MCF 10A (cell line): ENCODE data around the gene CD48. TPM values are rescaled to one million over a fixed set of nuclear protein-coding genes. Genes with fewer than 3 reads are reported as not detected.

Experiments
- BruUV-seq: library from RNA; stranded (reverse); fragments of 400-500 nt; replicated peaks from 2 replicates; lab custom pipeline; 2021; lab: Mats Ljungman, UMichigan
- CTCF ChIA-PET: fragments of 300-600 bp; sonication (Branson Sonifier 250); formaldehyde crosslinking; extraction: SDS; loops from one replicate; lab custom pipeline; 2021; ENCODE audit warnings: antibody characterized with exemption, inconsistent platforms; lab: Yijun Ruan, JAX
- POLR2A ChIA-PET: fragments of 300-600, 350-650 bp; sonication (Branson Sonifier 250); formaldehyde crosslinking; extraction: SDS; loops from one replicate; lab custom pipeline; 2020; ENCODE audit warnings: antibody characterized with exemption, inconsistent platforms; lab: Yijun Ruan, JAX
- DNase-seq: peaks from one replicate; pipeline ENCODE4 v3.0.0-alpha.2; 2018; ENCODE audit not compliant: unreplicated experiment
- H3K27ac Mint-ChIP-seq: one replicate; pipeline ENCODE4 v1.8.0; 2022; ENCODE audit warnings: mild to moderate bottlenecking, low read depth, mixed read lengths; ENCODE audit not compliant: unreplicated experiment
- H3K27me3 Mint-ChIP-seq: one replicate; pipeline ENCODE4 v1.8.0; 2022; ENCODE audit warnings: mixed read lengths; ENCODE audit not compliant: insufficient read depth, unreplicated experiment
- H3K36me3 Mint-ChIP-seq: one replicate; pipeline ENCODE4 v1.8.0; 2022; ENCODE audit warnings: mild to moderate bottlenecking, moderate library complexity, mixed read lengths; ENCODE audit not compliant: insufficient read depth, unreplicated experiment
- H3K4me1 Mint-ChIP-seq: one replicate; pipeline ENCODE4 v1.8.0; 2022; ENCODE audit warnings: mixed read lengths; ENCODE audit not compliant: insufficient read depth, unreplicated experiment
- H3K4me3 Mint-ChIP-seq: one replicate; pipeline ENCODE4 v1.8.0; 2022; ENCODE audit warnings: mild to moderate bottlenecking, moderate library complexity, mixed read lengths; ENCODE audit not compliant: unreplicated experiment
- H3K9me3 Mint-ChIP-seq: one replicate; pipeline ENCODE4 v1.8.0; 2022; ENCODE audit warnings: mixed read lengths; ENCODE audit not compliant: unreplicated experiment
- CTCF ChIP-seq: fragments of 200-600 bp; IDR thresholded peaks from one replicate; pipeline ENCODE4 v1.8.0; 2022; ENCODE audit warnings: antibody characterized with exemption, mild to moderate bottlenecking; ENCODE audit not compliant: unreplicated experiment
- intact Hi-C: fragments of 100-400 bp; cut with micrococcal nuclease; formaldehyde crosslinking; loops from 2 replicates; pipeline ENCODE4 v1.14.1; 2022
- total RNA-seq: library from RNA; stranded (reverse); gene quantifications from 2 replicates; pipeline ENCODE4 v1.2.3, GENCODE V29; 2022

Gene CD48
- total RNA-seq, 1 experiment from 2014 or later, result not detected

GRCh38 chr1:160641323-160642280, 70.0 kb downstream of the CD48 start:
- H3K4me3 Mint-ChIP-seq, result no peak overlapping the region
- no peaks in the 10 kb centered on the region for H3K4me1 Mint-ChIP-seq
- CTCF ChIA-PET, result interaction anchor here (0.7 kb wide), 1 partner anchor 34 kb away, joined by 4 read pairs; no protein-coding TSS in a partner anchor
- H3K36me3 Mint-ChIP-seq, result no peaks in the 10 kb centered on the region
- H3K27ac Mint-ChIP-seq, result no peak overlapping the region
- POLR2A ChIA-PET, result no interaction called here
- intact Hi-C loops, result no loop called here
- TF ChIP-seq CTCF, result no peak
- no TSS peak for BruUV-seq
- no peaks in the 10 kb centered on the region for H3K27me3 Mint-ChIP-seq
- no peak for DNase-seq
- no peaks in the 10 kb centered on the region for H3K9me3 Mint-ChIP-seq

DNA sequence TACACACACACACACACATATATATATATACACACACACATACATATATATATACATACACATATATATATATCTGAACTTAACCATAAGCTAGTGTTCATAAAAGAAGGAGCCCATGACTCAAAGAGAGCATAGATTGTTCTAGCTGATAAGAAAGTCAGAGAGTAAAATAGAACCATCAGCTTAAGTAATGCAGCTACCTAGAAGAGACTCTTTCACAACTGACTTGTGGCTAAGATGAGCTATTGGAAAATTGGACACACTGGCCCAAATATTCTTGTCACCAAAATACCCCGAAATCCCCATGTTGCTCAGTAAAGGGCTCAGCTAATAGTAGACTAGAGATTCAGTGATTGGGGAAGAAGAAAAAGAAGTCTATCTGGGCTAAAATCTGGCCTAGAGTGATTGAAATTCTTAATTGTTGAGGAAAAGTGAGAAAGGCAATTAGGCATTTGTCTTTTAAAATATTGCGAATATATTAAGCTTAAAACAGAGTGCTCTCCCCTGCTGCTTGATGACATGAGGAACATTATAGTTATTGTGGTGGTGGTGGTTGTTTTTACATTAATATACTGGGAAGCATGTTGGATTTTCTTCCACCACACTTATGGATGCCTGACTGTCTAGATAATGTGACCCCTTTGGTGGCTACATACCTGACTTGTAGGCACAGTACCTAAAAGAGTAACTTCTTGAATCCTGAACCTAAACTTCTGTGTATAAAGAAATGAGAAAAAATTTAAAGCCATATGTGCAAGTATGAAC, 71.1 kb downstream of the CD48 start:
- TF ChIP-seq CTCF, result no peak
- no peaks in the 10 kb centered on the region for H3K4me1 Mint-ChIP-seq
- ChIA-PET POLR2A (interaction anchor here (0.7 to 1.0 kb wide), 2 partner anchors 35 to 351 kb away, joined by 3 read pairs; no protein-coding TSS in a partner anchor), CTCF (interaction anchor here (0.6 to 1.3 kb wide), 3 partner anchors 10 to 39 kb away, joined by 3 read pairs; no protein-coding TSS in a partner anchor)
- no peak overlapping the region for H3K4me3 Mint-ChIP-seq
- no peaks in the 10 kb centered on the region for H3K27me3 Mint-ChIP-seq
- H3K27ac Mint-ChIP-seq, result no peak overlapping the region
- intact Hi-C loops, result no loop called here
- no TSS peak for BruUV-seq
- DNase-seq, result no peak
- H3K9me3 Mint-ChIP-seq, result no peaks in the 10 kb centered on the region
- H3K36me3 Mint-ChIP-seq, result no peaks in the 10 kb centered on the region

- Mint-ChIP-seq H3K27me3 (no peaks in the 10 kb centered on the region), H3K36me3 (no peaks in the 10 kb centered on the region), H3K4me3 (no peak overlapping the region), H3K9me3 (no peaks in the 10 kb centered on the region), H3K4me1 (no peaks in the 10 kb centered on the region), H3K27ac (no peak overlapping the region)
- POLR2A ChIA-PET, result interaction anchor here (0.7 to 1.0 kb wide), 2 partner anchors 36 to 352 kb away, joined by 3 read pairs; no protein-coding TSS in a partner anchor
- intact Hi-C loops, result no loop called here
- no TSS peak for BruUV-seq
- DNase-seq, result no peak
- CTCF ChIA-PET, result interaction anchor here (0.7 to 1.3 kb wide), 4 partner anchors 9 to 181 kb away, joined by 3 to 5 read pairs (median 4); no protein-coding TSS in a partner anchor
- no peak for TF ChIP-seq CTCF
These were observed 72.0 kb downstream of the CD48 start for GRCh38 chr1:160639652-160640051.

GRCh38 chr1:160638926-160639325, 72.7 kb downstream of the CD48 start:
- DNase-seq, result no peak
- intact Hi-C loops, result no loop called here
- H3K27me3 Mint-ChIP-seq, result no peaks in the 10 kb centered on the region
- ChIA-PET POLR2A (no interaction called here), CTCF (no interaction called here)
- no TSS peak for BruUV-seq
- H3K36me3 Mint-ChIP-seq, result no peaks in the 10 kb centered on the region
- H3K4me3 Mint-ChIP-seq, result no peak overlapping the region
- no peaks in the 10 kb centered on the region for H3K4me1 Mint-ChIP-seq
- TF ChIP-seq CTCF, result no peak
- H3K27ac Mint-ChIP-seq, result no peak overlapping the region
- H3K9me3 Mint-ChIP-seq, result no peaks in the 10 kb centered on the region
